MM.1S (cell line): ENCODE measurements around the gene NKX2-2.

ENCODE experiments used
- CTCF ChIP-seq: fragments of 300-600 bp; sonication (generic); IDR thresholded peaks from 2 replicates; pipeline ENCODE4 v1.5.1; 2016; ENCODE audit warnings: antibody characterized with exemption, low read length, mixed read lengths
- EZH2phosphoT487 ChIP-seq: fragments of 300-600 bp; sonication (generic); IDR thresholded peaks from 2 replicates; pipeline ENCODE4 v1.6.1; 2018; ENCODE audit warnings: antibody characterized with exemption, low read length

DNA sequence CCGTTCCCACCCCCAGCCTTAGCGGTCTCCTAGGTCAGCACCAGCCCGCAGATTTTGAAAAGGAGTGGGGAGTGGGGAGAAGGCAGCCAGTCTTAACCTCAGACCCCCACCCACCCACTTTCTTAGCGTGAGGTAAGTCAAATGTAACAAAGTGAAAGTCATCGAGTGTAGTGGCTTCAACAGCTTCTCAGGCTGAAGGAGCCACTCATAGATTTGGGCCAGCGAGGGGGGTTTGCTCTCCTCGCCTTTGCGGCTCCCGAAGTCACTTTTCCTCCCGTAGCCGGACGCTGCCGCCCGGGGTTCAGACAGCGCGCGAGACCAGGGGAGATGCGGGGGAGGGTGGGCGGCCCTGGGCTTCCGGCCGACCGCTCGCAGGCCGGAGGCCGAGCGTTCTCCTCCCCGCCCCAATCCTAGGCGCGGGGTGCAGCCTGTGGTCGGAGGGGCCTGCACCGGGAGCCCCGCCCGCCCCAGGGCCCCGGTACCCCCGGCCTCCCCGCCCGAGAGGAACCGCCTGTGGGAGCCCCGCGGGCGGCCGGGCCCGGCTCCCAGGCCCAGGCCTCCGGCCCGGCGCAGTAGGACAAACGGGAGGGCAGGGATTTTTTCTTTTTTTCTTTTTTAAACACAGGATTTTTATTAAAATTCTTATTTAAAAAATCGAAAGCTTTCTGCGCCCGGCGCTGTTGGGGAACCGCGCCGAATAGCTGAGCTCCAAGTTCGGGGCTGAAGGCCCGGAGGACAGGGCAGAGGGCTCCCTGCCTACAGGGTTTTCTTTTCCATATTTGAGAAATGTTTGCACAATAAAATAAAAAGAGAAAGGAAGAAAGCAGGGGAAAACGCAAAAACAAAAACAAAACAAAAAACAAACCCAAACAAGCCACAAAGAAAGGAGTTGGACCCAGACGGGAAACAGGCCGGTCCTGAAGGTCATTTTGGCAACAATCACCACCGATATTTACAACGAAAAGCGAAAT lies 3.2 kb downstream of the NKX2-2 start:
- no peak for TF ChIP-seq CTCF
- TF ChIP-seq EZH2phosphoT487: no peak
